Ascending aorta (tissue), 2 donors: ENCODE measurements around the gene TEX51. TPM values are rescaled to one million over a fixed set of nuclear protein-coding genes. Genes with fewer than 3 reads are reported as not detected.

ENCODE experiments used
- DNase-seq, 2 donors: peaks; one replicate each; pipeline ENCODE4 v3.0.0-alpha.2; 2019; ENCODE audit warnings: low spot score in 2 of 2
- H3K27ac ChIP-seq, 2 donors: fragments of 200-600 bp; sonication (generic); one replicate each; pipeline ENCODE4 v1.5.1; 2016 to 2017; ENCODE audit warnings: mild to moderate bottlenecking in 1 of 2
- H3K27me3 ChIP-seq: fragments of 200-600 bp; sonication (generic); one replicate; pipeline ENCODE4 v1.5.1; 2017
- H3K36me3 ChIP-seq, 2 donors: fragments of 200-600 bp; sonication (generic); one replicate each; pipeline ENCODE4 v1.5.1; 2016
- H3K4me1 ChIP-seq, 2 donors: fragments of 200-600 bp; sonication (generic); one replicate each; pipeline ENCODE4 v1.5.1; 2016 to 2017; ENCODE audit warnings: mild to moderate bottlenecking in 1 of 2
- H3K4me3 ChIP-seq, 2 donors: fragments of 200-600 bp; sonication (generic); one replicate each; pipeline ENCODE4 v1.5.1; 2016 to 2017; ENCODE audit warnings: mild to moderate bottlenecking in 1 of 2
- H3K9me3 ChIP-seq, 2 donors: fragments of 200-600 bp; sonication (generic); one replicate each; pipeline ENCODE4 v1.5.1; 2016
- CTCF ChIP-seq, 3 experiments: fragments of 200-600 bp in 2 of 3; fragments of 450-650 bp in 1 of 3; sonication (generic) in 2 of 3; IDR thresholded peaks; one replicate each; pipeline ENCODE4 v1.5.1; 2016 to 2019; ENCODE audit warnings: antibody characterized with exemption in 3 of 3, mild to moderate bottlenecking in 1 of 3, moderate library complexity in 1 of 3
- intact Hi-C: fragments of 100-400 bp; cut with DNase I; formaldehyde crosslinking; loops from one replicate; pipeline ENCODE4 v1.15.1; 2023
- total RNA-seq: library from RNA; depleted of rRNA; stranded (reverse); fragments of >200 nt; gene quantifications from one replicate; pipeline ENCODE4 v1.1.0, GENCODE V29; 2016

TEX51 gene
- total RNA-seq, 1 donor from 2014 or later, result not detected

DNA sequence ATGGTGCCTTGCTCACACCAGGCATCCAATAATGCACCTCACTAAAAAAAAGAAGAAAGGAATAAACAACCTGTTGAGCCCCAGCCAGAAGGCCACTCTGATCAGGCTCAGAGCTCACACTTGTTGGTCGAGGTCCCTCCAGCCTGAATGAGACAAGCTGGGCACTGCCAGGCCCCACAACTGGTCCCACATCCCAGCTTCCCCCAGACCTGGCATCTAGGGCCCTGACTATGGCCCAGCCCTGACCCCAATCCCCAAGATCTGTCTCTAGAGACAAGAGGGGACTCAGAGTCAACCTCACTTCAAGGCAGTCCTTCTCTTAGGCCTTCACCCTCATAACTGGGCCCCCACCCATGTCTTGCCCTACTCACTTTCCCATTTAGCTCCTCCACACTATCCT lies 22.4 kb downstream of the TEX51 start:
- no peak overlapping the region for H3K4me3 ChIP-seq
- no peak for TF ChIP-seq CTCF (IDR thresholded peaks at IDR 0.05)
- no peaks in the 10 kb centered on the region for H3K27me3 ChIP-seq
- H3K4me1 ChIP-seq, result no peaks in the 10 kb centered on the region
- H3K9me3 ChIP-seq, result no peaks in the 10 kb centered on the region
- no peak overlapping the region for H3K27ac ChIP-seq
- no peaks in the 10 kb centered on the region for H3K36me3 ChIP-seq
- intact Hi-C loops, result no loop called here
- no peak for DNase-seq

- TF ChIP-seq CTCF (IDR thresholded peaks at IDR 0.05), result no peak
- intact Hi-C loops, result no loop called here
- Histone ChIP-seq H3K4me1 (no peaks in the 10 kb centered on the region), H3K9me3 (no peaks in the 10 kb centered on the region), H3K27ac (no peak overlapping the region), H3K27me3 (no peaks in the 10 kb centered on the region), H3K36me3 (no peaks in the 10 kb centered on the region), H3K4me3 (no peak overlapping the region)
- no peak for DNase-seq
These were observed 32.4 kb downstream of the TEX51 start for GRCh38 chr2:126930970-126931590.

- Histone ChIP-seq H3K36me3 (no peaks in the 10 kb centered on the region), H3K9me3 (no peaks in the 10 kb centered on the region), H3K4me3 (no peak overlapping the region), H3K4me1 (no peaks in the 10 kb centered on the region), H3K27me3 (no peaks in the 10 kb centered on the region), H3K27ac (no peak overlapping the region)
- intact Hi-C loops, result no loop called here
- DNase-seq, result no peak
- TF ChIP-seq CTCF (IDR thresholded peaks at IDR 0.05), result no peak
These were observed 33.8 kb downstream of the TEX51 start for GRCh38 chr2:126932529-126932928.

DNA sequence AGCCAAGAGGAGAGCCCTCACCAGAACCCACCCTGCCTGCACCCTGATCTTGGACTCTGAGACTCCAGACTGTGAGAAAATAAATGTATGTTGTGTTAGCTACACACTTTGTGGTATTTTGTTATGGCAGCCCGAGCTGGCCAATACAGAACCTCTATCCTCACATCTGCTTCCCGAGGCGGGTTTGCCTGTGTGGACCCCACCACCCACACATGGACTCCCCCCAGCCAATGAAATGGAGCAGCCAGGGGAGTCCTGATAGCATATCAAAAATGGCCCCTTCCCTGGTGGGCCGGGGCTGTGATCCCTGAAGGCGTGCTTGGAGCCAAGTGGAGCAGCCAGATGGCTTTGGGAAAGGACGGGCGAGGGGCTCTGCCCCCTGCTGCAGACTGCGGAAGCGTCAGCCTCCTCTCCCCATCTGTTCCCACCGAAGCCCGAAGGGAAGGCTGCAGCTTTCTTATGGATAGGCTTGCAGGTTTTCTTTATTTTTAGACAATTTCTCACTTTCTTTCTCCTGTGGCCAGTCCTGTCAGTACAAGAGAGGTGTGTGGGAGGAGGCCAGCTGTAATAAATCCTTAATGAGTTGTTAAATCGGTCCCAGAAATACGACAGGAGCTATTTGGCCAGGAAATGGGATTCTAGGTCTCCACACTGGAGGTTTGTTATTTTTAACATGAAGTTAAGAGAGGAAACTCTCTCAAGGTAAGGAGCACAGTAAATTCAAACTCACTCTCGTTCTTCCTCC lies 34.4 kb downstream of the TEX51 start:
- Histone ChIP-seq H3K27ac (no peak overlapping the region), H3K36me3 (no peaks in the 10 kb centered on the region), H3K9me3 (no peaks in the 10 kb centered on the region), H3K27me3 (no peaks in the 10 kb centered on the region), H3K4me3 (no peak overlapping the region), H3K4me1 (no peaks in the 10 kb centered on the region)
- no peak for TF ChIP-seq CTCF (IDR thresholded peaks at IDR 0.05)
- intact Hi-C loops, result no loop called here
- DNase-seq, result no peak

GRCh38 chr2:126933711-126934091 lies 35.0 kb downstream of the TEX51 start:
- H3K27ac ChIP-seq, result no peak overlapping the region
- no peaks in the 10 kb centered on the region for H3K4me1 ChIP-seq
- DNase-seq, result no peak
- no peaks in the 10 kb centered on the region for H3K36me3 ChIP-seq
- intact Hi-C loops, result no loop called here
- no peak overlapping the region for H3K4me3 ChIP-seq
- no peak for TF ChIP-seq CTCF (IDR thresholded peaks at IDR 0.05)
- H3K27me3 ChIP-seq, result no peaks in the 10 kb centered on the region
- no peaks in the 10 kb centered on the region for H3K9me3 ChIP-seq
